Gastrocnemius medialis (tissue), 4 donors: ENCODE results near the gene MYH16. TPM values are rescaled to one million over a fixed set of nuclear protein-coding genes. Genes with fewer than 3 reads are reported as not detected.

ENCODE experiments used
- ATAC-seq, 2 donors: fragments of 150-250 bp; one replicate each; pipeline ENCODE4 v1.9.1; 2016
- DNase-seq, 2 donors: peaks; one replicate each; pipeline ENCODE4 v3.0.0-alpha.2; 2019
- H3K27ac ChIP-seq, 4 donors: fragments of 200-600 bp; sonication (generic); 1 replicate in 1 of 4; 2 replicates in 3 of 4; pipeline ENCODE4 v1.5.1; 2016 to 2018; ENCODE audit warnings: mild to moderate bottlenecking in 2 of 4, moderate library complexity in 1 of 4
- H3K27me3 ChIP-seq, 3 donors: fragments of 200-600 bp; sonication (generic) in 2 of 3; 1 replicate in 1 of 3; 2 replicates in 2 of 3; pipeline versions ENCODE4 v1.5.1 to v1.6.0; 2016 to 2019; ENCODE audit warnings: mild to moderate bottlenecking in 1 of 3, moderate library complexity in 1 of 3
- H3K36me3 ChIP-seq, 2 donors: fragments of 200-600 bp; sonication (generic) in 1 of 2; one replicate each; pipeline ENCODE4 v1.5.1; 2017 to 2018
- H3K4me1 ChIP-seq, 2 donors: fragments of 200-600 bp; sonication (generic) in 1 of 2; one replicate each; pipeline ENCODE4 v1.5.1; 2016 to 2017; ENCODE audit warnings: mild to moderate bottlenecking in 2 of 2
- H3K4me3 ChIP-seq, 4 donors: fragments of 200-600 bp; sonication (generic) in 3 of 4; 1 replicate in 1 of 4; 2 replicates in 3 of 4; pipeline ENCODE4 v1.5.1; 2016 to 2019; ENCODE audit warnings: mild to moderate bottlenecking in 2 of 4
- H3K9me3 ChIP-seq, 3 donors: fragments of 200-600 bp; sonication (generic) in 2 of 3; 1 replicate in 1 of 3; 2 replicates in 2 of 3; pipeline ENCODE4 v1.5.1; 2016 to 2019
- CTCF ChIP-seq, 5 experiments: fragments of 450-650 bp in 3 of 5; fragments of 200-600 bp in 2 of 5; sonication (generic) in 2 of 5; IDR thresholded peaks in 4 of 5; conservative IDR thresholded peaks in 1 of 5; 1 replicate in 4 of 5; 2 replicates in 1 of 5; pipeline ENCODE4 v1.5.1; 2016 to 2019; ENCODE audit warnings: antibody characterized with exemption in 5 of 5, mild to moderate bottlenecking in 3 of 5, moderate library complexity in 3 of 5
- POLR2A ChIP-seq, 2 donors: fragments of 450-650 bp; IDR thresholded peaks; one replicate each; pipeline ENCODE4 v1.6.1; 2017; ENCODE audit warnings: antibody characterized with exemption in 2 of 2, mild to moderate bottlenecking in 2 of 2, moderate library complexity in 2 of 2
- in situ Hi-C, 4 donors: fragments of 200-750 bp; cut with MboI; loops; one replicate each; pipeline versions ENCODE4 v1.15.0 to v1.8.0; 2017; ENCODE audit warnings: low sequenced_read_pairs in 4 of 4
- intact Hi-C: fragments of 100-400 bp; cut with DNase I; formaldehyde crosslinking; loops from one replicate; pipeline ENCODE4 v1.15.1; 2023; ENCODE audit warnings: low total_unique reads
- total RNA-seq, 4 donors: library from RNA; depleted of rRNA; stranded (reverse); fragments of >200 nt; gene quantifications; one replicate each; pipeline versions ENCODE4 v1.1.0 to v1.2.3, GENCODE V29; 2016

Gene MYH16
- total RNA-seq, 4 donors from 2014 or later, result not detected

- Histone ChIP-seq H3K4me3 (no peak overlapping the region), H3K27me3 (no peaks in the 10 kb centered on the region), H3K9me3 (no peaks in the 10 kb centered on the region), H3K27ac (no peak overlapping the region), H3K4me1 (no peaks in the 10 kb centered on the region), H3K36me3 (no peaks in the 10 kb centered on the region)
- DNase-seq (no peak), ATAC-seq (no peak)
- TF ChIP-seq POLR2A (IDR thresholded peaks at IDR 0.05) (no peak), CTCF (IDR thresholded peaks at IDR 0.05 in 4 of 5, conservative IDR thresholded peaks at IDR 0.05 in 1 of 5) (no peak)
- intact Hi-C loops, result no loop called here
- in situ Hi-C loops, result loop anchor here (5.0 to 25.0 kb wide), 2 partner anchors 173 to 268 kb away; partner anchors contain the start of gene SMURF1 (in 1 of the 4)
Measured at GRCh38 chr7:99310004-99310403, 37.4 kb downstream of the MYH16 start.

- Histone ChIP-seq H3K27ac (no peak overlapping the region), H3K4me3 (no peak overlapping the region), H3K4me1 (no peaks in the 10 kb centered on the region), H3K27me3 (no peaks in the 10 kb centered on the region), H3K36me3 (no peaks in the 10 kb centered on the region), H3K9me3 (no peaks in the 10 kb centered on the region)
- TF ChIP-seq POLR2A (IDR thresholded peaks at IDR 0.05) (no peak), CTCF (IDR thresholded peaks at IDR 0.05 in 4 of 5, conservative IDR thresholded peaks at IDR 0.05 in 1 of 5) (no peak)
- in situ Hi-C loops (loop anchor here (5.0 to 25.0 kb wide), 2 partner anchors 174 to 269 kb away; partner anchors contain the start of gene SMURF1 (in 1 of the 4)), intact Hi-C loops (no loop called here)
- DNase-seq, result no peak
- ATAC-seq, result no peak
Measured at GRCh38 chr7:99311702-99312101, 39.1 kb downstream of the MYH16 start.

DNA sequence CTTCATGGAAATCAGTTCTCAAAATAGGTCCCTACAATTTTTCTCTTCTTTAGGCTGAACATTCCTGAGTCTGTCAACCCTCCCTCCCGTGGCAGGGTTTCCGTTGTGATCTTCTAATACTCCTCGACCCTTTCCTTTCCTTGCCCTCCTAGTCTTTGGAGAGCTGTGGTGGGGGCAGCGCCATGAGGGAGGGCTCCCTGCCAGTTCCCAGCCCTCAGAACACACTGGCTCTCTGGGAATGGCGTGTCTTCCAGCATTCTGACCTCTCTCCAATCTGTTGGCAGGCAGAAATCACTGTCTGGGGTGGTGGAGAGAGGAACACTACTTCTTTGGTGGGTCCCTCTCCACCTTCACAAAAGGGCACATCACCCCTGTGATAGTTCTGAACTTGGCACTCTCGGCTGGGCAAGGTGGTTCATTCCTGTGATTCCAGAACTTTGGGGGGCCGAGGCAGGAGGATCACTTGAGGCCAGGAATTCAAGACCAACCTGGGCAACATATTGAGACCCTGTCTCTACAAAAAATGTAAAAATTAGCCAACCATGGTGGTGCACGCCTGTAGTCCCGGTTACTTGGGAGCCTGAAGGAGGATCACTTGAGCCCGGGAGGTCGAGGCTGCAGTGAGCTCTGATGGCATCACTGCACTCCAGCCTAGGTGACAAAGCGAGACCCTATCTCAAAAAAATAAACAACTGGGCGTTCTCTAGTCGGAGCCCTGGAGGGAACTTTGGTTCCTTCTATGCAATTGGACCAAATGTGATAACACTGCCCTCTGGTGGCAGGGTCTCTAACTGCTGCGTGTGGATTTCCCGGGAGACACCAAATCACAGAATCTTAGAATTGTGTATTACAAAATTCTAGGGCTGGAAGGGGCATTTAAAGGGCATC is 39.9 kb downstream of the MYH16 start:
- DNase-seq (peak in 1 of 2 donors; percentile 50), ATAC-seq (peak; percentile 63 to 64)
- no peaks in the 10 kb centered on the region for H3K9me3 ChIP-seq
- no peaks in the 10 kb centered on the region for H3K36me3 ChIP-seq
- H3K4me3 ChIP-seq, result no peak overlapping the region
- no peaks in the 10 kb centered on the region for H3K4me1 ChIP-seq
- H3K27me3 ChIP-seq, result no peaks in the 10 kb centered on the region
- no peak overlapping the region for H3K27ac ChIP-seq
- intact Hi-C loops (loop anchor here (1.0 kb wide), 1 partner anchor 272 kb away; no protein-coding TSS in a partner anchor), in situ Hi-C loops (loop anchor here (5.0 to 25.0 kb wide), 2 partner anchors 175 to 270 kb away; partner anchors contain the start of gene SMURF1 (in 1 of the 4))
- TF ChIP-seq POLR2A (IDR thresholded peaks at IDR 0.05) (no peak), CTCF (IDR thresholded peaks at IDR 0.05 in 4 of 5, conservative IDR thresholded peaks at IDR 0.05 in 1 of 5) (peak; percentile 80 to 92 (median 87))

GRCh38 chr7:99313204-99313573 is 40.5 kb downstream of the MYH16 start:
- Histone ChIP-seq H3K27ac (no peak overlapping the region), H3K4me1 (no peaks in the 10 kb centered on the region), H3K9me3 (no peaks in the 10 kb centered on the region), H3K36me3 (no peaks in the 10 kb centered on the region), H3K27me3 (no peaks in the 10 kb centered on the region), H3K4me3 (no peak overlapping the region)
- no peak for TF ChIP-seq CTCF (IDR thresholded peaks at IDR 0.05 in 4 of 5, conservative IDR thresholded peaks at IDR 0.05 in 1 of 5)
- TF ChIP-seq POLR2A (IDR thresholded peaks at IDR 0.05), result no peak
- ATAC-seq (no peak), DNase-seq (no peak)
- in situ Hi-C loops (loop anchor here (5.0 to 25.0 kb wide), 2 partner anchors 176 to 271 kb away; partner anchors contain the start of gene SMURF1 (in 1 of the 4)), intact Hi-C loops (loop anchor here (1.0 kb wide), 1 partner anchor 273 kb away; no protein-coding TSS in a partner anchor)
